ENCODE results near the gene ITGB7. TPM values are rescaled to one million over a fixed set of nuclear protein-coding genes. Genes with fewer than 3 reads are reported as not detected.

Gene ITGB7
- total and polyA plus RNA-seq, 2 donors (not counting 3 experiments of a cell fraction or from before 2014, with no cell fraction given): 0.17 TPM; not detected in 1

DNA sequence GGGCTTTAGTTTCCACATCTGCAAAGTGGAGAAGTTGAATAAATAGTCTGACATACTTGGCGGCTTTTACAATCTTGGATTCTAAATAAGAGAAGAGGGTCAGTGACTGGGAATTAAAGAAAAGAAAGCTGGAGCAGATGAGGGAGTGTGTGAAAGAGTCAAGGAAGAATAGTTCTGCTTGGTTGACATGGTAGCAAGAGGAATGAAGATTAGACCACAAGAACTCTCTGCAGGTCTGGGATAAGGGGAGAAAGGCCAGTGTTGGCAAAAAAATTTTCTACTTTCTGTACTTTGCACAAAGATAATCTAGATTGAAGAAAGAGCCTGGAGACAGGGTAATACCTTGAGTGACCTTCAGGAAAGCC lies 5.9 kb downstream of the ITGB7 start:
- Histone ChIP-seq H3K9ac (replicated peaks; ENCODE audit: extremely low read depth, insufficient read depth, low read length) (no peak overlapping the region), H3K9me1 (replicated peaks; ENCODE audit: control insufficient read depth, extremely low read depth, insufficient read depth, low read length) (no peaks in the 10 kb centered on the region), H3K4me1 (ENCODE audit: control insufficient read depth, extremely low read depth, insufficient read depth, low read length) (peaks cover 6% of the 10 kb centered on the region), H3K27ac (ENCODE audit: insufficient read depth, low read depth, low read length) (no peak overlapping the region), H3K4me2 (ENCODE audit: insufficient read depth, low read length) (no peak overlapping the region), H3K27me3 (ENCODE audit: control insufficient read depth in 2 of 2, insufficient read depth in 2 of 2, low read length in 2 of 2) (peaks cover 0 to 2% of the 10 kb centered on the region in 2 experiments), H3K9me3 (replicated peaks; ENCODE audit: control insufficient read depth, insufficient read depth, low read length) (no peaks in the 10 kb centered on the region), H3K4me3 (replicated peaks in 1 of 3; ENCODE audit: insufficient read depth in 1 of 3, low read depth in 1 of 3, low read length in 3 of 3) (no peak overlapping the region), H3K79me2 (ENCODE audit: control insufficient read depth, insufficient read depth, low read length) (no peaks in the 10 kb centered on the region), H2AFZ (ENCODE audit: low read depth, low read length) (no peak overlapping the region), H4K20me1 (replicated peaks; ENCODE audit: control insufficient read depth, extremely low read depth, insufficient read depth, low read length) (no peaks in the 10 kb centered on the region), H3K36me3 (ENCODE audit: control insufficient read depth in 2 of 2, extremely low read depth in 1 of 2, insufficient read depth in 2 of 2, low read length in 2 of 2) (no peaks in the 10 kb centered on the region)
- no peak for FAIRE-seq
- TF ChIP-seq POLR2A (IDR thresholded peaks at IDR 0.05; ENCODE audit: low read depth, low read length) (no peak), MYC (IDR thresholded peaks at IDR 0.05; ENCODE audit: low read depth, low read length) (no peak), GATA2 (IDR thresholded peaks at IDR 0.05; ENCODE audit: insufficient read depth, insufficient read length, low read depth, low read length) (no peak), EZH2 (IDR thresholded peaks at IDR 0.05; ENCODE audit: borderline replicate concordance, low read depth, low read length, severe bottlenecking) (no peak), FOS (IDR thresholded peaks at IDR 0.05; ENCODE audit: borderline replicate concordance, insufficient read depth, low read length) (no peak), POLR2AphosphoS5 (IDR thresholded peaks at IDR 0.05; ENCODE audit: insufficient read depth, low read depth, low read length) (no peak), JUN (IDR thresholded peaks at IDR 0.05; ENCODE audit: borderline replicate concordance, insufficient read depth, insufficient read length, low read depth) (no peak)
- TF ChIP-seq, protein P1, sequence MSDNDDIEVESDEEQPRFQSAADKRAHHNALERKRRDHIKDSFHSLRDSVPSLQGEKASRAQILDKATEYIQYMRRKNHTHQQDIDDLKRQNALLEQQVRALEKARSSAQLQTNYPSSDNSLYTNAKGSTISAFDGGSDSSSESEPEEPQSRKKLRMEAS (IDR thresholded peaks at IDR 0.05; ENCODE audit: insufficient read depth, insufficient read length): no peak
- TF ChIP-seq, protein P2, sequence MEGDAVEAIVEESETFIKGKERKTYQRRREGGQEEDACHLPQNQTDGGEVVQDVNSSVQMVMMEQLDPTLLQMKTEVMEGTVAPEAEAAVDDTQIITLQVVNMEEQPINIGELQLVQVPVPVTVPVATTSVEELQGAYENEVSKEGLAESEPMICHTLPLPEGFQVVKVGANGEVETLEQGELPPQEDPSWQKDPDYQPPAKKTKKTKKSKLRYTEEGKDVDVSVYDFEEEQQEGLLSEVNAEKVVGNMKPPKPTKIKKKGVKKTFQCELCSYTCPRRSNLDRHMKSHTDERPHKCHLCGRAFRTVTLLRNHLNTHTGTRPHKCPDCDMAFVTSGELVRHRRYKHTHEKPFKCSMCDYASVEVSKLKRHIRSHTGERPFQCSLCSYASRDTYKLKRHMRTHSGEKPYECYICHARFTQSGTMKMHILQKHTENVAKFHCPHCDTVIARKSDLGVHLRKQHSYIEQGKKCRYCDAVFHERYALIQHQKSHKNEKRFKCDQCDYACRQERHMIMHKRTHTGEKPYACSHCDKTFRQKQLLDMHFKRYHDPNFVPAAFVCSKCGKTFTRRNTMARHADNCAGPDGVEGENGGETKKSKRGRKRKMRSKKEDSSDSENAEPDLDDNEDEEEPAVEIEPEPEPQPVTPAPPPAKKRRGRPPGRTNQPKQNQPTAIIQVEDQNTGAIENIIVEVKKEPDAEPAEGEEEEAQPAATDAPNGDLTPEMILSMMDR (IDR thresholded peaks at IDR 0.05; ENCODE audit: extremely low read depth in 1 of 2, insufficient read depth in 1 of 2, low read depth in 1 of 2, low read length in 2 of 2): no peak
- DNase-seq (ENCODE audit: low read depth, low spot score): no peak
- ChIA-PET POLR2A (no interaction called here), CTCF (interaction anchor here (1.0 to 4.4 kb wide), 8 partner anchors 9 to 144 kb away, joined by 3 to 170 read pairs (median 4); no protein-coding TSS in a partner anchor)
- no TSS peak for BruUV-seq (replicated peaks)
- intact Hi-C loops (cut with micrococcal nuclease) (no loop called here), dilution Hi-C loops (cut with MboI; ENCODE audit: extremely low pct_ligation_motif_present, low sequenced_read_pairs) (no loop called here)

All from endothelial cell of umbilical vein (primary cell).